Keratinocyte (primary cell): Measurements from ENCODE around the gene ADCYAP1R1. TPM values are rescaled to one million over a fixed set of nuclear protein-coding genes. Genes with fewer than 3 reads are reported as not detected.

Source experiments
- DNase-seq: peaks from one replicate; pipeline ENCODE4 v3.0.0-alpha.2; 2011; ENCODE audit warnings: low read depth, missing footprints, low spot score
- FAIRE-seq: peaks from 2 replicates; lab custom pipeline; 2011; peaks lifted over from hg19 to GRCh38; lab: Jason Lieb, UNC
- H2AFZ ChIP-seq: 2 replicates; pipeline ENCODE4 v1.6.0; 2012; ENCODE audit warnings: low read length, control low read depth, inconsistent platforms; ENCODE audit not compliant: control insufficient read depth
- H3K27ac ChIP-seq: 2 replicates; pipeline ENCODE4 v1.5.1; 2011; ENCODE audit warnings: low read length; ENCODE audit not compliant: control insufficient read depth, insufficient read depth
- H3K27me3 ChIP-seq: 3 replicates; pipeline ENCODE4 v1.6.0; 2011; ENCODE audit warnings: low read length; ENCODE audit not compliant: control insufficient read depth, insufficient read depth; ENCODE audit errors: extremely low read depth
- H3K36me3 ChIP-seq, 2 experiments: 2 replicates in 1 of 2; 3 replicates in 1 of 2; pipeline ENCODE4 v1.5.1; 2011; ENCODE audit warnings: low read length in 2 of 2, mild to moderate bottlenecking in 1 of 2; ENCODE audit not compliant: control insufficient read depth in 2 of 2, insufficient read depth in 2 of 2; ENCODE audit errors: extremely low read depth in 1 of 2
- H3K4me1 ChIP-seq: 3 replicates; pipeline ENCODE4 v1.5.1; 2011; ENCODE audit warnings: low read length; ENCODE audit not compliant: control insufficient read depth, insufficient read depth; ENCODE audit errors: extremely low read depth
- H3K4me2 ChIP-seq: 3 replicates; pipeline ENCODE4 v1.6.0; 2011; ENCODE audit warnings: low read depth, low read length; ENCODE audit not compliant: control insufficient read depth, insufficient read depth; ENCODE audit errors: extremely low read depth
- H3K4me3 ChIP-seq, 3 experiments: fragments of 200-600 bp in 1 of 3; sonication (generic) in 1 of 3; 2 replicates in 2 of 3; 3 replicates in 1 of 3; pipeline ENCODE4 v1.5.1; 2011 to 2016; ENCODE audit warnings: low read length in 3 of 3, mild to moderate bottlenecking in 3 of 3, control low read depth in 2 of 3, inconsistent platforms in 1 of 3, low read depth in 1 of 3, mixed read lengths in 1 of 3, mixed run types in 1 of 3, moderate library complexity in 1 of 3; ENCODE audit not compliant: control insufficient read depth in 2 of 3, insufficient read depth in 2 of 3; ENCODE audit errors: extremely low read depth in 1 of 3
- H3K79me2 ChIP-seq: 2 replicates; pipeline ENCODE4 v1.6.0; 2012; ENCODE audit warnings: low read length; ENCODE audit not compliant: control insufficient read depth, insufficient read depth
- H3K9ac ChIP-seq: 3 replicates; pipeline ENCODE4 v1.6.0; 2011; ENCODE audit warnings: low read length; ENCODE audit not compliant: control insufficient read depth, insufficient read depth; ENCODE audit errors: extremely low read depth
- H3K9me1 ChIP-seq: 3 replicates; pipeline ENCODE4 v1.6.0; 2011; ENCODE audit warnings: low read length; ENCODE audit not compliant: control insufficient read depth, insufficient read depth; ENCODE audit errors: extremely low read depth
- H3K9me3 ChIP-seq: 2 replicates; pipeline ENCODE4 v1.5.1; 2012; ENCODE audit warnings: low read depth, low read length; ENCODE audit not compliant: control insufficient read depth
- H4K20me1 ChIP-seq: 3 replicates; pipeline ENCODE4 v1.6.0; 2011; ENCODE audit warnings: low read length; ENCODE audit not compliant: control insufficient read depth, insufficient read depth; ENCODE audit errors: extremely low read depth
- CTCF ChIP-seq, 3 experiments: IDR thresholded peaks in 1 of 3; conservative IDR thresholded peaks in 1 of 3; optimal IDR thresholded peaks in 1 of 3; 2 replicates in 2 of 3; 3 replicates in 1 of 3; pipeline versions ENCODE3 to v1.5.1; 2011; ENCODE audit warnings: low read length in 3 of 3, mild to moderate bottlenecking in 3 of 3, moderate library complexity in 2 of 3, control low read depth in 1 of 3, inconsistent platforms in 1 of 3; ENCODE audit not compliant: insufficient read depth in 2 of 3; ENCODE audit errors: extremely low read depth in 1 of 3
- EZH2 ChIP-seq: IDR thresholded peaks from one replicate; pipeline ENCODE4 v1.6.1; 2012; ENCODE audit warnings: inconsistent platforms, mild to moderate bottlenecking, low read length, moderate library complexity
- dilution Hi-C: fragments of 300-500 bp; cut with MboI; formaldehyde crosslinking; loops from one replicate; pipeline ENCODE4 v1.7.0; 2020; ENCODE audit warnings: low sequenced_read_pairs; ENCODE audit not compliant: extremely low pct_ligation_motif_present
- polyA plus RNA-seq, 5 experiments: library from polyadenylated mRNA; depleted of rRNA in 3 of 5; stranded (reverse) in 3 of 5; stranded (forward) in 1 of 5; unstranded in 1 of 5; fragments of >200 nt; gene quantifications; 1 replicate in 1 of 5; 2 replicates in 3 of 5; 3 replicates in 1 of 5; pipeline versions ENCODE4 v1.2.1 to v1.2.3, GENCODE V29; 2011 to 2012; ENCODE audit warnings: missing spikeins in 2 of 5, low read depth in 1 of 5, low replicate concordance in 1 of 5

ADCYAP1R1 gene
- polyA plus RNA-seq, 1 donor (not counting 4 experiments of a cell fraction or from before 2014, with no cell fraction given): not detected

DNA sequence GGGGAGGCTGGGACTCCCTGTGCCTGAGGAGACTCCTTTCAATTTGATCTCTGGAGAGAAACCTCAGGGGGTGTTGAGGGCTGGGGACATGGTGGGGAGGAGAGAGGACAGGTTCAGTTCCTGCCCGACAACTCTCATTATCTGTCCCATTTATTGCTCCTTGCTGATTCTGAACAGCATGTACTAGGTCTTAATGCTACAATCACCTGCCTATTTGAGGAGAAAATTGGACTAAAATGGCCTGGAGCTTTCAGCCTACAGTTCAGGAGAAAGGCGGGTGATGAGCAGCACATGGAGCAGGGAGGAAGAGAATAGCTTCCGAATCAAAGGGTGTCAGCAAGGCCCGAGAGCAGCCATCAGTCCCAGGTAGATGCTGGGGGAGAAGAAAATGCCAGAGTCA is 30.0 kb upstream of the ADCYAP1R1 start:
- Histone ChIP-seq H3K27ac (no peak overlapping the region), H4K20me1 (no peaks in the 10 kb centered on the region), H3K4me1 (no peaks in the 10 kb centered on the region), H2AFZ (no peak overlapping the region), H3K9me3 (no peaks in the 10 kb centered on the region), H3K9me1 (no peaks in the 10 kb centered on the region), H3K79me2 (no peaks in the 10 kb centered on the region), H3K4me2 (no peak overlapping the region), H3K36me3 (no peaks in the 10 kb centered on the region), H3K9ac (no peak overlapping the region), H3K4me3 (no peak overlapping the region), H3K27me3 (peaks cover 13% of the 10 kb centered on the region)
- TF ChIP-seq CTCF (optimal IDR thresholded peaks at IDR 0.05 in 1 of 3, IDR thresholded peaks at IDR 0.05 in 1 of 3, conservative IDR thresholded peaks at IDR 0.05 in 1 of 3; ENCODE audit: extremely low read depth in 1 of 3, insufficient read depth in 2 of 3, low read length in 3 of 3) (no peak), EZH2 (no peak)
- dilution Hi-C loops: no loop called here
- FAIRE-seq: no peak
- DNase-seq: no peak

GRCh38 chr7:31022726-31023125 is 29.4 kb upstream of the ADCYAP1R1 start:
- Histone ChIP-seq H3K9me3 (no peaks in the 10 kb centered on the region), H3K79me2 (no peaks in the 10 kb centered on the region), H3K4me2 (no peak overlapping the region), H3K36me3 (no peaks in the 10 kb centered on the region), H2AFZ (no peak overlapping the region), H3K27ac (no peak overlapping the region), H3K9ac (no peak overlapping the region), H3K4me1 (no peaks in the 10 kb centered on the region), H4K20me1 (no peaks in the 10 kb centered on the region), H3K27me3 (peaks cover 17% of the 10 kb centered on the region), H3K9me1 (no peaks in the 10 kb centered on the region), H3K4me3 (no peak overlapping the region)
- no peak for TF ChIP-seq EZH2
- no peak for TF ChIP-seq CTCF (optimal IDR thresholded peaks at IDR 0.05 in 1 of 3, IDR thresholded peaks at IDR 0.05 in 1 of 3, conservative IDR thresholded peaks at IDR 0.05 in 1 of 3; ENCODE audit: extremely low read depth in 1 of 3, insufficient read depth in 2 of 3, low read length in 3 of 3)
- FAIRE-seq: no peak
- DNase-seq: no peak
- dilution Hi-C loops: no loop called here
